WTC11 (cell line): ENCODE results near the gene POMT1. TPM values are rescaled to one million over a fixed set of nuclear protein-coding genes. Genes with fewer than 3 reads are reported as not detected.

Experiments
- ATAC-seq: fragments of 200-7000 bp; cut with Tn5 transposase; 2 replicates; pipeline ENCODE4 v1.10.0; 2021; ENCODE audit warnings: mild to moderate bottlenecking, moderate library complexity
- CTCF ChIA-PET: fragments of 300-600 bp; sonication (Branson Sonifier 250); formaldehyde crosslinking; loops from one replicate; lab custom pipeline; 2021; ENCODE audit warnings: antibody characterized with exemption; lab: Charles Lee
- POLR2A ChIA-PET: fragments of 350-600 bp; sonication (Branson Sonifier 250); formaldehyde crosslinking; loops from one replicate; lab custom pipeline; 2021; ENCODE audit warnings: antibody characterized with exemption; lab: Charles Lee
- DNase-seq: peaks from one replicate; pipeline ENCODE4 v3.0.0; 2021; ENCODE audit warnings: low spot score
- H3K27ac Mint-ChIP-seq: 2 replicates; pipeline ENCODE4 v1.8.0; 2021; ENCODE audit warnings: mixed read lengths
- H3K27me3 Mint-ChIP-seq: 2 replicates; pipeline ENCODE4 v1.8.0; 2021; ENCODE audit warnings: low read depth, mild to moderate bottlenecking, moderate library complexity, mixed read lengths
- H3K36me3 Mint-ChIP-seq: 2 replicates; pipeline ENCODE4 v1.8.0; 2021; ENCODE audit warnings: mixed read lengths
- H3K4me1 Mint-ChIP-seq: 2 replicates; pipeline ENCODE4 v1.8.0; 2022; ENCODE audit warnings: mixed read lengths
- H3K4me3 Mint-ChIP-seq: 2 replicates; pipeline ENCODE4 v1.8.0; 2021; ENCODE audit warnings: mild to moderate bottlenecking, moderate library complexity, mixed read lengths
- H3K9me3 Mint-ChIP-seq: 2 replicates; pipeline ENCODE4 v1.8.0; 2021; ENCODE audit warnings: mixed read lengths
- AR ChIP-seq: fragments of 250-450 bp; sonication (Bioruptor Pico); IDR thresholded peaks from 2 replicates; pipeline ENCODE4 v1.9.0; 2021; ENCODE audit warnings: mild to moderate bottlenecking
- ATF2 ChIP-seq: sonication (generic); formaldehyde crosslinking; IDR thresholded peaks from 2 replicates; pipeline ENCODE4 v1.8.1; 2022; ENCODE audit warnings: low read depth, missing genetic modification reagents, borderline replicate concordance
- ATF6 ChIP-seq: sonication (generic); formaldehyde crosslinking; IDR thresholded peaks from 2 replicates; pipeline ENCODE4 v1.8.1; 2023; ENCODE audit warnings: mild to moderate bottlenecking, missing genetic modification reagents
- E2F4 ChIP-seq: sonication (generic); formaldehyde crosslinking; IDR thresholded peaks from 2 replicates; pipeline ENCODE4 v1.8.1; 2022; ENCODE audit warnings: low read depth, mild to moderate bottlenecking, moderate library complexity, missing genetic modification reagents, borderline replicate concordance
- ESRRA ChIP-seq: sonication (generic); formaldehyde crosslinking; IDR thresholded peaks from 2 replicates; pipeline ENCODE4 v1.8.1; 2022; ENCODE audit warnings: mild to moderate bottlenecking, missing genetic modification reagents, borderline replicate concordance
- FOXJ3 ChIP-seq: sonication (generic); formaldehyde crosslinking; IDR thresholded peaks from 2 replicates; pipeline ENCODE4 v1.9.0; 2021; ENCODE audit warnings: missing genetic modification reagents, mild to moderate bottlenecking, borderline replicate concordance
- FOXK1 ChIP-seq: sonication (generic); formaldehyde crosslinking; IDR thresholded peaks from 2 replicates; pipeline ENCODE4 v1.8.0; 2022; ENCODE audit warnings: mild to moderate bottlenecking, moderate library complexity, missing genetic modification reagents
- FOXP4 ChIP-seq: sonication (generic); formaldehyde crosslinking; IDR thresholded peaks from 2 replicates; pipeline ENCODE4 v1.8.0; 2022; ENCODE audit warnings: mild to moderate bottlenecking, missing genetic modification reagents
- GABPB1 ChIP-seq: sonication (generic); formaldehyde crosslinking; IDR thresholded peaks from 2 replicates; pipeline ENCODE4 v1.8.1; 2023; ENCODE audit warnings: mild to moderate bottlenecking, missing genetic modification reagents
- GTF2I ChIP-seq: fragments of 250-450 bp; sonication (Bioruptor Pico); conservative IDR thresholded peaks from 2 replicates; pipeline ENCODE4 v1.4.0; 2021; ENCODE audit warnings: mild to moderate bottlenecking
- MXD4 ChIP-seq: fragments of 250-450 bp; sonication (Bioruptor Pico); IDR thresholded peaks from 2 replicates; pipeline ENCODE4 v1.8.0; 2021; ENCODE audit warnings: mild to moderate bottlenecking, moderate library complexity, borderline replicate concordance
- NFYB ChIP-seq: sonication (generic); formaldehyde crosslinking; conservative IDR thresholded peaks from 2 replicates; pipeline ENCODE4 v1.8.0; 2022; ENCODE audit warnings: low read depth, missing genetic modification reagents
- NR3C1 ChIP-seq: sonication (generic); formaldehyde crosslinking; conservative IDR thresholded peaks from 2 replicates; pipeline ENCODE4 v1.8.1; 2023; ENCODE audit warnings: low read depth, mild to moderate bottlenecking, missing genetic modification reagents
- SMAD4 ChIP-seq: sonication (generic); formaldehyde crosslinking; IDR thresholded peaks from 2 replicates; pipeline ENCODE4 v1.8.0; 2022; ENCODE audit warnings: mild to moderate bottlenecking, missing genetic modification reagents
- USF2 ChIP-seq: sonication (generic); formaldehyde crosslinking; IDR thresholded peaks from 2 replicates; pipeline ENCODE4 v1.8.1; 2023; ENCODE audit warnings: mild to moderate bottlenecking, missing genetic modification reagents, moderate library complexity
- ZBTB43 ChIP-seq: sonication (generic); formaldehyde crosslinking; IDR thresholded peaks from 2 replicates; pipeline ENCODE4 v1.8.1; 2023; ENCODE audit warnings: mild to moderate bottlenecking, missing genetic modification reagents
- ZNF532 ChIP-seq: fragments of 250-450 bp; sonication (Bioruptor Pico); IDR thresholded peaks from 2 replicates; pipeline ENCODE4 v1.9.0; 2021; ENCODE audit warnings: mild to moderate bottlenecking, borderline replicate concordance
- ZNF671 ChIP-seq: fragments of 250-450 bp; sonication (Bioruptor Pico); IDR thresholded peaks from 2 replicates; pipeline ENCODE4 v1.8.0; 2021; ENCODE audit warnings: mild to moderate bottlenecking
- ZSCAN18 ChIP-seq: fragments of 250-450 bp; sonication (Bioruptor Pico); IDR thresholded peaks from 2 replicates; pipeline ENCODE4 v2.1.2; 2022; ENCODE audit warnings: mild to moderate bottlenecking, moderate library complexity
- total RNA-seq: library from RNA; stranded (reverse); gene quantifications from 3 replicates; pipeline ENCODE4 v1.2.3, GENCODE V29; 2021

The POMT1 gene
- total RNA-seq, 1 experiment from 2014 or later: 36.2 TPM

- Mint-ChIP-seq H3K4me3 (no peak overlapping the region), H3K9me3 (no peaks in the 10 kb centered on the region), H3K4me1 (no peaks in the 10 kb centered on the region), H3K36me3 (peaks cover 95% of the 10 kb centered on the region), H3K27ac (no peak overlapping the region), H3K27me3 (no peaks in the 10 kb centered on the region)
- no peak for ATAC-seq
- DNase-seq: no peak
- TF ChIP-seq FOXK1 (CRISPR knock-in tag) (no peak), FOXP4 (CRISPR knock-in tag) (no peak), GABPB1 (CRISPR knock-in tag) (no peak), ATF6 (CRISPR knock-in tag) (no peak), ZBTB43 (CRISPR knock-in tag) (no peak), ESRRA (CRISPR knock-in tag) (no peak), ATF2 (no peak), ZSCAN18 (CRISPR knock-in tag) (no peak), FOXJ3 (CRISPR knock-in tag) (no peak), ZNF671 (CRISPR knock-in tag) (no peak), GTF2I (no peak), MXD4 (no peak), NR3C1 (CRISPR knock-in tag) (no peak), ZNF532 (CRISPR knock-in tag) (no peak), SMAD4 (CRISPR knock-in tag) (no peak), AR (no peak), E2F4 (CRISPR knock-in tag) (no peak), USF2 (CRISPR knock-in tag) (no peak), NFYB (CRISPR knock-in tag) (no peak)
- CTCF ChIA-PET: interaction anchor here (0.5 kb wide), 2 partner anchors 102 to 121 kb away, joined by 4 read pairs; no protein-coding TSS in a partner anchor
- POLR2A ChIA-PET: no interaction called here
Measured at GRCh38 chr9:131485206-131485605, 17.5 kb upstream of the POMT1 start.
